Caki2 (cell line): Measurements from ENCODE around the gene FAM9A. TPM values are rescaled to one million over a fixed set of nuclear protein-coding genes. Genes with fewer than 3 reads are reported as not detected.
"Not testable (repeated sequence)": the region's sequence is repeated elsewhere in the genome, so short reads cannot be mapped to it uniquely, and the experiment has no call there.

Experiments
- DNase-seq: peaks from one replicate; pipeline ENCODE4 v3.0.0-alpha.2; 2015; ENCODE audit warnings: low read depth
- in situ Hi-C: cut with HindIII; loops from 2 replicates; pipeline ENCODE4 v1.10.0; 2016; ENCODE audit warnings: low sequenced_read_pairs, low pct_unique_long_range_greater_than_20kb, mixed read lengths
- total RNA-seq: library from RNA; depleted of rRNA; stranded (reverse); fragments of >200 nt; shearing (Covaris generic); gene quantifications from 2 replicates; pipeline ENCODE4 v1.2.3, GENCODE V29; 2014; ENCODE audit warnings: low replicate concordance

FAM9A gene
- total RNA-seq, 1 experiment from 2014 or later: not detected

DNA sequence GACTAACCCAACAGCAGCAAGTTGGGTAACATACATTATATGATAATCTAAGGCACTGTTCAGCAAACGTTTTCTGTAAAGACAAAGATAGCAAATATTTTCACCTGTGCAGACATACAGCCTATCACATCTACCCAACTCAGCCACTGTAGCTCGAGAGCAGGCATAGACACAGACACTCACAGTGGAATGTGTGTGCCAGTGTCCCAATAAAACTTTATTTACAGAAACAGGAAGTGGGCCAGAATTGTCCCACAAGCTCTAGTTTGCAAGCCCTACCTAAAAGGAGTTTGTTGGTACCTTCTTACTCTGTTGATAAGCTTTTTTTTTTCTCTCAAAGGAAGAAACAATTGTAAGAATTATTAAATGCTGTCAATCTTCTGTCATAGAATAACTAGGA lies 11.9 kb upstream of the FAM9A start:
- in situ Hi-C loops: no loop called here
- no peak for DNase-seq

DNA sequence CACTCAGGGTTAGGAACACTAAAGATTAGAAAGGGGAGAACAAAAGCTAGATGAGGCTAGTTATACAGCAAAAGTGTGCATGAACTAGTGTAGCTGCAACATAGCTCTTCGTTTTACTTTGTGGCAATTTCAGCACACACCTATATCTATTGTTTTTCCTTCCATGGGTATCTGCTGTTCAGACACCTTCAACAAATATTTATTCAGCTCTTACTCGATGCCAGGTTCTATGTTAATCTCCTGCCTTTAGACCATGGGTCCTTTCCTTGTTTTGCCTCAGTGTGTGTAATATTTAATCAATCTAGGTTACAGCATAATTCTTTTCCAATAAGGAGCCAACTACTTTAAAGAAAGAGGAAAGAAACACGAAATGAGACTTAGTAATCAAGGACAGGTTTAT lies 10.4 kb upstream of the FAM9A start:
- DNase-seq: no peak
- in situ Hi-C loops: no loop called here

DNA sequence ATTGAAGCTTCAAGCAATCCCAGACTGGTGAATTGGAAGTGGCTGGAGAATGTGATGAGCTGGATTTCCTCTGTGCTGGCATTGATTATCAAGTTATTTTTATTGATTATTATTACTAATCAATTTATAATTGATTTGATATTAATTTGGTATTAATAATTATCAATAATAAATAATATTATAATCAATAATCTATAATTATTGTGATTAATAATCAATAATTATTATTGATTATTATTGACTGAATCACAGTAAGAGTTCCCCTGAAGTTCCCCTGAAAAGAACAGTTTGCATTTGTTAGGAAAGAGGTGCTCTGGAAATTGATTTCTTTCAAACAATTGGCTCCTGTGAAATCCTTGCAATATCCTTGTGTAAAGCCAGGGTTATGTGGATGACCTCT lies 7.5 kb upstream of the FAM9A start:
- no peak for DNase-seq
- in situ Hi-C loops: no loop called here

DNA sequence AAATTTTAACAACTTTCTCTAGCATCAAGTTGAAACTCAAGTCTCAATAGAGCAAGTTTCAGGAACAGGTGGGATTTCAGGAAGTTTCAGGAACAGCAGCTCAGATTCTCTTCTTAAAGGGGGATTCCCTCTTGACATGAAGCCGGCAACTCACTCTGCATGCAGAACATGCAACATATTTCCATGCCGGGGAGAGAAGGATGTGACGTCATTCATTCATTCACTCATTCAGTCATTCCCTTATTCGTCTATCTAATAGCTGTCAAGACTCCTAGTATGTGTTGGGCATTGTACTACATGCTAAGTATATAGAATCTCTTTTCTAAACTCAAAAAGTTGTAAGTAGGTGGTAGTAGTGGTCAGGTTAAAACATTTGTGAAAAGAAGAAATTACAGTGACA lies 4.8 kb upstream of the FAM9A start:
- in situ Hi-C loops: no loop called here
- no peak for DNase-seq

DNA sequence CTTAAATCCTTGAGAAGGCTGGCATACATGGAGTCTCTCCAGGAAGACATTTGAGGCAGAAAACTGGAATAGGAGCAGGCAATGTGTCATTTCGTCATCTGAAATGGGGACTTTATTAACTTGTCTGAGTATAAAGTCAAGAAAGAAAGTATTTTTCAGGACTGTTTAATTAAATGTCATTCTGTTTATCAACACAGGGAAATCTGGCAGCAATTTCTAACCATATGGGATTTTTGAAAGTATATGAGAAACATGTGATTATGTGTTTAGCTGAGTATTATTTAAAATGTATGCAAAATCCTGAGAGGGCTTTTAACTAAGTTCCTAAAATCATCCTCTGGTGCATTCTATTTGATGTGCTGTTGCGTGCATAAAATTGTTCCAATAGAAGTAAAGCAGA lies 3.9 kb upstream of the FAM9A start:
- DNase-seq: no peak
- in situ Hi-C loops: no loop called here

DNA sequence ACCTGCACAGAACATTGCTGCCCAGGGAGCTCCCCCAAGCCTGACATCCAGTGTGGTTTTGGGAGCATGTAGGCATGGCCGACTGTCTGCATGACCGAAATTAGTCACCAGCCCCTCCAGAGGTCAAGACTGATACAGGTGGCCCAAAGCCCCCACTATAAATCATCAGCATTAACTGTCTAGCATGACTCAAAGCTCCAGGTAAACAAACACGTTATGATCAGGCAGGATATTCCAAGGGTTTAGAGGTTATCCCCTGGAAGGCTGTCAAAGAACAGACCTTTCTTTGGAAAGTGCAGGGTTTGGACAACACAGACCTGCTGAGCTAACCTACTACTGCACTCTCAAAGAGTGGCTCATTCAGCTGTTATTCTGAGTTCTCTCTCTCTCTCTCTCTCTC lies 2.1 kb upstream of the FAM9A start:
- in situ Hi-C loops: no loop called here

DNA sequence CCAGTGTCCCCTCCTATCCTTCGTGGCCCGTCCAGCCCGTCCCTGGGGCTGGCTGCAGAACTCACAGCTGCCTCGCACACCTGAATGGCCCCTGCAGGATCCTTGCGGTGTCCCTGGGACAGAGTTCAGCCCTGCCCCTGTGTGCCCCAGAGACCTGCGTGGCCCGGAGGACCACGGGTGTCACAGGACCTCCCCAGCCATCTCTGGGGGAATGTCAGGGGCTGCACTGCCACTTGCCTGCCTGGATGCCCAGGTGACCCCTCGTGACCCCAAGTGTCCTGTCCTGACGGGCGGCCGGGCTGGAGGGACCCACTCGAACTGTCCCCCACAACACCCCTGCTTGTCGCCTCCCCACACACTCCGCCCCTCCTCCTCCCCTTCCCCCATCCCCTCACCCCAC lies 832 bp downstream of the FAM9A start:
- in situ Hi-C loops, DNase-seq: not testable (repeated sequence)

More for the DNA sequence above, 2.1 kb upstream of the FAM9A start:
- DNase-seq: no peak

DNA sequence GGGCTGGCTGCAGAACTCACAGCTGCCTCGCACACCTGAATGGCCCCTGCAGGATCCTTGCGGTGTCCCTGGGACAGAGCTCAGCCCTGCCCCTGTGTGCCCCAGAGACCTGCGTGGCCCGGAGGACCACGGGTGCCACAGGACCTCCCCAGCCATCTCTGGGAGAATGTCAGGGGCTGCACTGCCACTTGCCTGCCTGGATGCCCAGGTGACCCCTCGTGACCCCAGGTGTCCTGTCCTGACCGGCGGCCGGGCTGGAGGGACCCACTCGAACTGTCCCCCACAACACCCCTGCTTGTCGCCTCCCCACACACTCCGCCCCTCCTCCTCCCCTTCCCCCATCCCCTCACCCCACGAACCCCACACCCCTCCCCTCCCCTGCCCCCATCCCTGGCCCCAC lies 1.9 kb downstream of the FAM9A start:
- DNase-seq, in situ Hi-C loops: not testable (repeated sequence)

DNA sequence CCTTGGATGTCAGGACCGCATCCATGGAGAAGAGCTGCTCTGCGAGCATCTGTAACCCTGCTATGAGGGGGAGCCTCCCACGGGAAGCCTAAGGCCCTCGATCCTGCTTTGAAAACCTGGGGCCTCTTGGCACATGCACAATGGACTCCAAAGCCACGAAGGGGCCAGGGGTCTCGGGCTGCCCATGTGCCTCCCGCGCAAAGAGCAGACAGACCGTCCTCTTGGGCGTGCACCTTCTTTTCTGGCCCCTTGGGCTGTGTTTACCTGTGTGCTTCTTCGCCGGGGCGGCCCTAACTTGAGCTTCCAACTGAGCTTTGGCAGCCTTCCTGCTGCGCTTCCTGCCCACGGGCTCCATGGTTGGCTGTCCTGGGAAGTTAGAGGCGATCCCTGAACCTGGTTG lies 2.5 kb downstream of the FAM9A start:
- in situ Hi-C loops: not testable (repeated sequence)

DNA sequence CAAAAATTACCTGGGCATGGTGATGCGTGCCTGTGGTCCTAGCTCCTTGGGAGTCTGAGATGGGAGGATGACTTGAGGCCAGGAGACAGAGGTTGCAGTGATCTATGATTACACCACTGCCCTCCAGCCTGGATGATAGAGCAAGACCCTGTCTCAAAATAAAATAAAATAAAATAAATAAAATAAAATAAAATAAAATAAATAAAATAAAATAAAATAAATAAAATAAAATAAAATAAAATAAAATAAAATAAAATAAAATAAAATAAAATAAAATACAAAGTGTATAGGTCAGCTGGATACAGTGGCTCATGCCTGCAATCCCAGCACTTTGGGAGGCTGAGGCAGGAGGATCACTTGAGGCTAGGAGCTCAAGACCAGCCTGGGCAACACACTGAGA lies 14.1 kb downstream of the FAM9A start:
- in situ Hi-C loops: not testable (repeated sequence)

More for the DNA sequence above, 2.5 kb downstream of the FAM9A start:
- DNase-seq: not testable (repeated sequence)

DNA sequence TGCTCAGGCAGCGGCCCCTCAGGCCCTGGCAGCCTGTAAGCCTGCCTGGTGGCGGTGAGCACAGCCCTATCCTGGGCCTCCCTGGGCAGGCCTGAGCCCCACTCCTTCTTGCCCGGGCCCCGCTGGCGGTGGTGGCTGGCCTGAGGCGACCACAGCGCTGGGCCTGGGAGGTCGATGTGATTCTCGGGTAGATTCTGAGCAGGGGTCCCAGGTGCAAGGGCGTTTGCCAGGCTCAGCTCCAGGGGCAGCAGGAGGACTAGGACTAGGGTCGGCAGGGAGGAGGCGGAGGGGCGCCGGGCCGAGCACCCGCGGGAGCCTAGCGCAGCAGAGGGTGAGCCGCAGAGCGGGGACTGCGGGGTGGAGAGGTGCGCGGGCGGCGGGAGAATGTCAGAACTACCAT lies 17.0 kb downstream of the FAM9A start:
- in situ Hi-C loops: no loop called here
- DNase-seq: no peak

More for the DNA sequence above, 14.1 kb downstream of the FAM9A start:
- DNase-seq: not testable (repeated sequence)

DNA sequence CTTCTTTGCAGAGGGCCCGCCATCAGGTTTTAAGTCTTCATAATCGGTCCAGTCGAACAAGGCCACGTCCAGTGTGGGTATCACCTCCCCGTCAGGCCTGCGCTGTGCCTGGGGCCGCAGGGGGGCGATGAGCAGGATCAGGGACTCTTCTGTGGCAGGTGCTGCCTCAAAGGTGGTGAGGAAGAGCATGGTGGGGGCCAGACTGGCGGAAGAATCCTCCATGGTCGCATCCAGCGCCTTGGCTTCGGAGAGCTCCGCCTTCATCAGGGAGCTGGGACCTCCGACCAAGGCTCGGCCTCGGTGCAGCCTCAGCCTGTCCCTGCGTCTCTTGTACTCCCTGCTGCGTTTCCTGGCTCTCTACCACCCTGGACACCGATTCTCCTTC lies 17.5 kb downstream of the FAM9A start:
- DNase-seq: no peak
- in situ Hi-C loops: no loop called here

DNA sequence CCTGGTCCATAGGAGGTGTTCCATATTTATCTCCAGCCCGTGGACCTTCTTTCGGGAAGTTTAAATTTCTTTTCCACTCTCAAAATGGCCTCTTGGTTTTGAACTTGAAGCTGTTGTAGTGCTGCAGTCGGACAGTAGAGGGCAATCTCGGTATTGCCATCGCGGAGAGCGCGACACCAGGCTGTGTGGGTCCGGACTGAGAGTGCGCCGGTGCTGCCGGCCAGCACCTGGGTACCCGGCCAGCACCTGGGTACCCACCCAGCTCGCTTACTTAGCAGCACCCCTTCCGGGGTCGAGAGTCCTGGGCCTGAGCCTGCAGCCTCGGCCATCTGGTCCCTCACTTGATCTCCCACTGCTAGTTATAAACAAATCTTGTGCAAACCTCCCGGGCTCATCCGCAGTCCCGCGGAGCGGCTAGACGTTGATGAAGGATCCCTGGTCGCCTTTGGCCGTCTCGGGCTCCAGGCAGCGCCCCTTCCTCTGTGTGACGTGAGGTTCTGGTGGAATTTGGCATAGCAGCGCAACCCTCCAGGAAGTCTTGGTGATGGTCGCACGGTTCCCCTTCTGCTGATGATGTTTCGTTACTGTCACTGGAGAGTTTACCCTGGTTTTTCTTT lies 18.0 kb downstream of the FAM9A start:
- no peak for DNase-seq
- in situ Hi-C loops: no loop called here

DNA sequence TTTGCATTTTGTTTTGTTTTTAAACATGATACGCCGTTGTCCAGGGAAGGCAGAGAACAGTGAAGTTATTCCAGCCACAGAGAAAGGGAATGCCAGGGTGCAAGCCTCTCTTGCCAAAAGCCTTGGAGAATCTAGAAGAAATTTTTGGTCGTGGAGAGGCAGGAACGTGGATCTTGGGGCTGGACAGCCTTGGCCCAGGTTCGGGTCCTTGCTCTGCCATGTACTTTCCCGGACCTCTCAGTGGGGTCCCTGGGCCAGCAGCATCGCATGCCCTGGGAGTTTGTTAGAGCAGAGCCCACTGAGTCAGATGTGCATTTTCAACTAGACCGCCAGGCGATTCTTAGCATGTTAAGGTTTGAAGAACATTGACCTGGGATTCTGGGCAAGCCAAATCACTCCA lies 18.6 kb downstream of the FAM9A start:
- DNase-seq: no peak
- in situ Hi-C loops: no loop called here

DNA sequence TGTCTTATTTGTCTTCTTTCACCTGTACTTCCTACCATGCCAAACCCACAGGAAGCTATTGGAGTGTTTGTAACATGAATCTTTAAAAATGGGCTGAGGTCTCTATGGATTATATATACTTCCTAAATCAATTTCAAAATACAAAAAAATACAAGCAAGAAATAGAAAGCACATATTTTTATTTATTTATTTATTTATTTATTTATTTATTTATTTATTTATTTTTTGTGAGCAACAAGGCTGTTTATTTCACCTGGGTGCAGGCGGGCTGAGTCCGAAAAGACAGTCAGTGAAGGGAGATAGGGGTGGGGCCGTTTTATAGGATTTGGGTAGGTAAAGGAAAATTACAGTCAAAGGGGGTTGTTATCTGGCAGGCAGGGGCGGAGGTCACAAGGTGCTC lies 19.3 kb downstream of the FAM9A start:
- DNase-seq, in situ Hi-C loops: not testable (repeated sequence)

DNA sequence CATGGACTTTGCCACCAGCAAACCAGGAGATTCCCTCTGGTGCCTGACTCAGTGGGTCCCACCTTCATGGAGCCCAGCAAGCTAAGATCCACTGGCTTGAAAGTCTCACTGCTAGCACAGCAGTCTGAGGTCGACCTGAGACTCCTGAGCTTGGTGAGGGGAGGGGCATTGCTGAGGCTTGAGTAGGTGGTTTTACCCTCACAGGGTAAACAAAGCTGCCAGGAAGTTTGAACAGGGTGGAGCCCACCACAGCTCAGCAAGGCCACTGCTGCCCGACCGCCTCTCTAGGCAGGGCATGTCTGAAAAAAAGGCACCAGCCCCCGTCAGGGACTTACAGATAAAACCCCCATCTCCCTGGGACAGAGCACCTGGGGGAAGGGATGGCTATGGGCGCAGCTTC lies 28.1 kb downstream of the FAM9A start:
- in situ Hi-C loops: no loop called here
- DNase-seq: no peak

DNA sequence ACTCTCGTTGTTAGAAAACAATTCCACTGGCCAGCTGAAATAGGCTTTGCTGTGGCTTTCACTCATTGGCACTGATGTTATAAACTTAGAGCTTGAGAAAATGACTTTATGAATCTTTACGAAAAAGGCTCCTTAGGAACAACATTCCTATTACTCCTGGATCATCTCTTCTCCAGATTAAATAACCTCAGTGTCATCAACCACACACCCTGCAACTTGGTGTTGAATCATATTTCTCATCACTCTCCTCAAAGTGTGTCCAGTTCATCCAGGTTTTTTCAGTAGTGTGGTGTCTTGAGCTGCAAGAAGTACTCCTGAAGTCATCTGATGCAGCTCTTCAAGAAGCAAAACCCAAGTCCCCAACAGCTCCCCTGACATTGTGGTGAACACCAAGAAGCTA lies 41.2 kb downstream of the FAM9A start:
- in situ Hi-C loops: no loop called here
- DNase-seq: no peak

DNA sequence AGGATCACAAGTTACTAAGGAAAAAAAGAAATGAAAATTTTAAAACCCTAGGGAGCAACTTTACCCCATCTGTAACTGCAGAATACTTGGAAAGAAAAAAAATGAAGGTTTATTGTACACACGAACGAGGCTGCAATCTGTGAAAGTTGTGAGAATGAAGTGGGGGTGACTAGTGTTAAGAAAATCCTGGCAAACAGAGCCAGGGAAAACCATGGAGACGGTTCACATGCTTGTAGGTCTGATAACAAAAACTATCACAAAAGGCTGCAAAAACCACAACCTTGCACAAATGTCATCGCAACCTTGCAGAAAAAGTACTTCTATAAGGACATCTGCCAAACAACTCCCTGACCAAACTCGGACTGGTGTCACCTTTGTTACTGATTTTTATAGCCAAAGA lies 42.5 kb downstream of the FAM9A start:
- in situ Hi-C loops, DNase-seq: not testable (repeated sequence)

DNA sequence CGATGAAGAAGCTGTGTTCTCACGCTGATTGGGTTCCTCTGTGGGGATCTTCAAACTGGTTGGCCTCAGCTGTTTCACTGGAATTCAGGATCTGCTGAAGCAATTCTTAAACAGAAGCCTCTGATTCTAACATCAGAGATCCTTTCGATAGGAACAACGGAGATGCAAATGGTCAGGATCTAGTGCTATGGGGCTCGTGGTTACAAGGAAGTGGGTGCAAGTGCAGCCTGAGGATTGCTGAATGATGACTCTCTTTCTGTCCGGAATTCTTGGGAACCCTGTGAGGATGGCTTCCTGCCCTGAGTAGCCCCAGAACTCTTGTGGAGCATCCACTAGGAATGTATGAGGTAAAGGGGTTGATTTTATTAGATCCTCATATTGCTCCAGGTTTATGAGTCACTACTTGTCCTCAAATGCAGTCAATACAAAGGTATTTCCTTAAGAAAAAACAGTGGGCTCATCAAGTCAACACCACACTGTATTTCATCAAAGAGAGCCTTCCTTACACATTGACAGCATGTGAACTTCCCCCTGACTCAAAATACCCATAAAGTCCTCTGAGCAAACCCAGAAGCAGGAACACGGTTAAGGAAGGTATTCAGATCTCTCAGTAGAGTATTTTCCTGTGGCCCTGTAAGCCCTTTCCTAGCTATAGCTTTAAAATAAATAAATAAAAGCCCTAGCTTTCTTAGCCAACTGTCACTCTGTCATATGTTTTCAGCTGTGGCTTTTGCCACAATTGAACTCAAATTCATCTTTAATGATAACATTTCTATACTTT lies 43.4 kb downstream of the FAM9A start:
- DNase-seq, in situ Hi-C loops: not testable (repeated sequence)

DNA sequence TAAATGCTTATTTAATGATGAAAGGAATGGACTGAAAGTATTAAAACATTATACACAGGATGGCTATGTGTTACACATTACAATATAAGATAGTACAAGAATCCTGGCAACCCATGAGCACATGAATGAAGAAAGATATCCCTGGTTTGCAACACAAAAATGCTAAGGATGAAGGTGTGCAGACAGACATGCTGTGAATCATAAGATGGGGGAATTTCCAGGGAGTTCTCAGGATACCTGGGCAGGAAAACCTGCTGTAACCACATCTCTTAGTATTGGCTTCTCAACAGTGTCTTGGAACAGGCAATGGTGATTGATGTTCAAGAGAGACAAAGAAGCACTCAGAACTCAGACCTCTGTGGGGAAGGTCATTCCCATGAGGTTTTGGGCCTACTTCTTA lies 45.4 kb downstream of the FAM9A start:
- no peak for DNase-seq
- in situ Hi-C loops: no loop called here
